Natural killer cell (primary cell): ENCODE results near the gene IZUMO4. TPM values are rescaled to one million over a fixed set of nuclear protein-coding genes. Genes with fewer than 3 reads are reported as not detected.

Source experiments
- ATAC-seq, 3 donors: fragments of 150-1000 bp in 2 of 3; fragments of 200-7000 bp in 1 of 3; cut with Tn5 transposase; 1 replicate in 1 of 3; 2 replicates in 2 of 3; pipeline ENCODE4 v1.10.0; 2021; ENCODE audit warnings: mild to moderate bottlenecking in 2 of 3, moderate library complexity in 2 of 3
- DNase-seq, 2 donors: peaks; one replicate each; pipeline versions ENCODE4 v3.0.0 to v3.0.0-alpha.2; 2013 to 2021; ENCODE audit warnings: mixed read lengths in 1 of 2
- H3K27ac ChIP-seq: one replicate; pipeline ENCODE4 v1.5.1; 2013; ENCODE audit warnings: mild to moderate bottlenecking, low read length
- H3K27me3 ChIP-seq: one replicate; pipeline ENCODE4 v1.6.1; 2013; ENCODE audit warnings: low read length; ENCODE audit not compliant: control insufficient read depth, insufficient read depth
- H3K36me3 ChIP-seq: one replicate; pipeline ENCODE4 v1.6.1; 2013; ENCODE audit warnings: low read length; ENCODE audit not compliant: control insufficient read depth, insufficient read depth
- H3K4me1 ChIP-seq: one replicate; pipeline ENCODE4 v1.6.1; 2013; ENCODE audit warnings: low read length; ENCODE audit not compliant: control insufficient read depth, insufficient read depth
- H3K4me3 ChIP-seq: one replicate; pipeline ENCODE4 v1.5.1; 2013; ENCODE audit warnings: low read length
- H3K9me3 ChIP-seq: one replicate; pipeline ENCODE4 v1.6.1; 2013; ENCODE audit warnings: low read length; ENCODE audit not compliant: control insufficient read depth, insufficient read depth
- H3K27ac Mint-ChIP-seq, 2 donors: one replicate each; pipeline ENCODE4 v1.8.0; 2022; ENCODE audit warnings: mild to moderate bottlenecking in 2 of 2, mixed read lengths in 2 of 2, moderate library complexity in 1 of 2
- H3K27me3 Mint-ChIP-seq, 2 donors: one replicate each; pipeline ENCODE4 v1.8.0; 2022; ENCODE audit warnings: low read depth in 2 of 2, mixed read lengths in 2 of 2
- H3K36me3 Mint-ChIP-seq: one replicate; pipeline ENCODE4 v1.8.0; 2022; ENCODE audit warnings: mixed read lengths
- H3K4me1 Mint-ChIP-seq, 2 donors: one replicate each; pipeline ENCODE4 v1.8.0; 2022; ENCODE audit warnings: mixed read lengths in 2 of 2
- H3K4me3 Mint-ChIP-seq: one replicate; pipeline ENCODE4 v1.8.0; 2022; ENCODE audit warnings: mild to moderate bottlenecking, moderate library complexity, mixed read lengths
- H3K9me3 Mint-ChIP-seq, 2 donors: one replicate each; pipeline ENCODE4 v1.8.0; 2022; ENCODE audit warnings: mixed read lengths in 2 of 2
- WGBS: methylation state at CpG from one replicate; pipeline ENCODE4 v1.1.7; 2013; ENCODE audit warnings: missing lambda C conversion rate; ENCODE audit not compliant: insufficient coverage; 5-methylcytosine and 5-hydroxymethylcytosine counted together
- intact Hi-C: fragments of 100-400 bp; cut with micrococcal nuclease; formaldehyde crosslinking; loops from one replicate; pipeline ENCODE4 v1.14.2; 2022
- total RNA-seq, 4 donors: library from RNA; stranded (reverse); fragments of 120-200 nt in 1 of 4; gene quantifications; one replicate each; pipeline versions ENCODE4 v1.2.3 to v1.2.4, GENCODE V29; 2013 to 2022
- TF ChIP-seq, protein P1 (sequence below): fragments of 200-600 bp; IDR thresholded peaks from one replicate; pipeline ENCODE4 v1.8.0; 2022; ENCODE audit warnings: antibody characterized with exemption

Gene IZUMO4
- total RNA-seq, 3 donors from 2014 or later (not counting 1 experiment from before 2014, with no cell fraction given), result 3.3 to 7.6 (median 7.1) TPM

DNA sequence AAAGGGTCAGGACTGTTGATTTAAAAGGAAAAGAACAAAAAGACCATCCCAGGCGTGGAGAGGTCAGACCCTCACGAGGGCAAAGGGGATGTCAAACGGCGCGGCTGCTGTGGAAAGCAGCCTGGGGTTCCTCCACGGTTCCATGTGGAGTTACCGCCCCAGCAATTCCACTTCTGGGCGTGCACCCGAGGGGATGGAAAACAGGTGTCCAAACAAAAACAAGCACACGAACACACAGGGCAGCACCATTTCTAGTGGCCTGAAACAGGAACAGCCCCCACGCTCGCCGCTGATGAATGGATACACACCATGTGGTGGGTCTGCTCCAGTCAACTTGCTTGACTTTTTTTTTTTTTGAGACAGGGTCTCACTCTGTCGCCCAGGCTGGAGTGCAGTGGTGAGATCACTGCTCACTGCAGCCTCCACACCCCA, 43.4 kb downstream of the IZUMO4 start:
- no peaks in the 10 kb centered on the region for H3K9me3 ChIP-seq
- Mint-ChIP-seq H3K36me3 (no peaks in the 10 kb centered on the region), H3K27ac (no peak overlapping the region), H3K27me3 (no peaks in the 10 kb centered on the region), H3K9me3 (no peaks in the 10 kb centered on the region), H3K4me3 (no peak overlapping the region), H3K4me1 (peaks cover 5 to 15% of the 10 kb centered on the region in 2 donors)
- ATAC-seq, result no peak
- no peak overlapping the region for H3K27ac ChIP-seq
- 88% methylated on average over 14 of the region's 14 CpGs for WGBS
- no peak for DNase-seq
- peaks cover 30% of the 10 kb centered on the region for H3K36me3 ChIP-seq
- TF ChIP-seq, protein P1, sequence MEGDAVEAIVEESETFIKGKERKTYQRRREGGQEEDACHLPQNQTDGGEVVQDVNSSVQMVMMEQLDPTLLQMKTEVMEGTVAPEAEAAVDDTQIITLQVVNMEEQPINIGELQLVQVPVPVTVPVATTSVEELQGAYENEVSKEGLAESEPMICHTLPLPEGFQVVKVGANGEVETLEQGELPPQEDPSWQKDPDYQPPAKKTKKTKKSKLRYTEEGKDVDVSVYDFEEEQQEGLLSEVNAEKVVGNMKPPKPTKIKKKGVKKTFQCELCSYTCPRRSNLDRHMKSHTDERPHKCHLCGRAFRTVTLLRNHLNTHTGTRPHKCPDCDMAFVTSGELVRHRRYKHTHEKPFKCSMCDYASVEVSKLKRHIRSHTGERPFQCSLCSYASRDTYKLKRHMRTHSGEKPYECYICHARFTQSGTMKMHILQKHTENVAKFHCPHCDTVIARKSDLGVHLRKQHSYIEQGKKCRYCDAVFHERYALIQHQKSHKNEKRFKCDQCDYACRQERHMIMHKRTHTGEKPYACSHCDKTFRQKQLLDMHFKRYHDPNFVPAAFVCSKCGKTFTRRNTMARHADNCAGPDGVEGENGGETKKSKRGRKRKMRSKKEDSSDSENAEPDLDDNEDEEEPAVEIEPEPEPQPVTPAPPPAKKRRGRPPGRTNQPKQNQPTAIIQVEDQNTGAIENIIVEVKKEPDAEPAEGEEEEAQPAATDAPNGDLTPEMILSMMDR, result no peak
- intact Hi-C loops, result no loop called here
- no peaks in the 10 kb centered on the region for H3K27me3 ChIP-seq
- no peak overlapping the region for H3K4me3 ChIP-seq
- H3K4me1 ChIP-seq, result peaks cover 10% of the 10 kb centered on the region

GRCh38 chr19:2142173-2142829, 45.6 kb downstream of the IZUMO4 start:
- 95% methylated on average over 15 of the region's 15 CpGs for WGBS

DNA sequence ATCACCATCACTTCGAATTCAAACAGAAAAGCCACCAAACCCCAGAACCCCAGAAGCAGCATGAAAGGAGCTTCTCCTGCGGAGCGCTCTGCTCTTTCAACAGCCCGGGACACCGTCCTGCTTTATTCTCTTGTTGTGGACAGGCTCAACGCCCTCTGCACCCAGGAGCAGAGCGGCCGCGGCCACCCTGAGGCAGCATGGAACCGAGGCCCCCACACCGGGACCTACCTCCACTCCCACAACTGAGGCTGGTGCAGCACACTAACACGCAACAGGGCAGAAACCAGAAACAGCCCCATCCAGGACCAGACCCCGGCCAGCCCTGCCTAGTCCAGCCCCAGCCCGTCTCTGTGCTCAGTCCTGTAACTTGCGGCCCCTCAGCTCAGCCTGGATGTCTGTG, 47.5 kb downstream of the IZUMO4 start:
- TF ChIP-seq, protein P1, result no peak

More at GRCh38 chr19:2142173-2142829, 45.6 kb downstream of the IZUMO4 start:
- peaks cover 14 to 26% of the 10 kb centered on the region in 2 donors for H3K4me1 Mint-ChIP-seq
- no peaks in the 10 kb centered on the region for H3K9me3 Mint-ChIP-seq
- H3K27ac Mint-ChIP-seq, result no peak overlapping the region
- Histone ChIP-seq H3K9me3 (no peaks in the 10 kb centered on the region), H3K27ac (no peak overlapping the region), H3K27me3 (no peaks in the 10 kb centered on the region), H3K4me1 (peaks cover 20% of the 10 kb centered on the region), H3K36me3 (peaks cover 28% of the 10 kb centered on the region), H3K4me3 (no peak overlapping the region)
- ATAC-seq (no peak), DNase-seq (no peak)
- H3K36me3 Mint-ChIP-seq, result no peaks in the 10 kb centered on the region
- H3K4me3 Mint-ChIP-seq, result no peak overlapping the region
- intact Hi-C loops, result no loop called here
- no peaks in the 10 kb centered on the region for H3K27me3 Mint-ChIP-seq
- TF ChIP-seq, protein P1, result no peak

More for the DNA sequence above, 47.5 kb downstream of the IZUMO4 start:
- Histone ChIP-seq H3K27me3 (no peaks in the 10 kb centered on the region), H3K4me1 (peaks cover 26% of the 10 kb centered on the region), H3K9me3 (no peaks in the 10 kb centered on the region), H3K27ac (no peak overlapping the region), H3K4me3 (no peak overlapping the region), H3K36me3 (peaks cover 20% of the 10 kb centered on the region)
- ATAC-seq (no peak), DNase-seq (no peak)
- Mint-ChIP-seq H3K27me3 (no peaks in the 10 kb centered on the region), H3K36me3 (no peaks in the 10 kb centered on the region), H3K9me3 (no peaks in the 10 kb centered on the region), H3K4me1 (peaks cover 14 to 37% of the 10 kb centered on the region in 2 donors), H3K4me3 (no peak overlapping the region), H3K27ac (no peak overlapping the region)
- intact Hi-C loops, result no loop called here
- WGBS, result 95% methylated on average over 15 of the region's 15 CpGs
